Ascending aorta (tissue), 2 donors: Measurements from ENCODE around the gene SLITRK2. TPM values are rescaled to one million over a fixed set of nuclear protein-coding genes. Genes with fewer than 3 reads are reported as not detected.

Experiments
- DNase-seq, 2 donors: peaks; one replicate each; pipeline ENCODE4 v3.0.0-alpha.2; 2019; ENCODE audit warnings: low spot score in 2 of 2
- H3K27ac ChIP-seq, 2 donors: fragments of 200-600 bp; sonication (generic); one replicate each; pipeline ENCODE4 v1.5.1; 2016 to 2017; ENCODE audit warnings: mild to moderate bottlenecking in 1 of 2
- H3K27me3 ChIP-seq: fragments of 200-600 bp; sonication (generic); one replicate; pipeline ENCODE4 v1.5.1; 2017
- H3K36me3 ChIP-seq, 2 donors: fragments of 200-600 bp; sonication (generic); one replicate each; pipeline ENCODE4 v1.5.1; 2016
- H3K4me1 ChIP-seq, 2 donors: fragments of 200-600 bp; sonication (generic); one replicate each; pipeline ENCODE4 v1.5.1; 2016 to 2017; ENCODE audit warnings: mild to moderate bottlenecking in 1 of 2
- H3K4me3 ChIP-seq, 2 donors: fragments of 200-600 bp; sonication (generic); one replicate each; pipeline ENCODE4 v1.5.1; 2016 to 2017; ENCODE audit warnings: mild to moderate bottlenecking in 1 of 2
- H3K9me3 ChIP-seq, 2 donors: fragments of 200-600 bp; sonication (generic); one replicate each; pipeline ENCODE4 v1.5.1; 2016
- intact Hi-C: fragments of 100-400 bp; cut with DNase I; formaldehyde crosslinking; loops from one replicate; pipeline ENCODE4 v1.15.1; 2023
- total RNA-seq: library from RNA; depleted of rRNA; stranded (reverse); fragments of >200 nt; gene quantifications from one replicate; pipeline ENCODE4 v1.1.0, GENCODE V29; 2016
- TF ChIP-seq, protein P1 (sequence below), 3 experiments: fragments of 200-600 bp in 2 of 3; fragments of 450-650 bp in 1 of 3; sonication (generic) in 2 of 3; IDR thresholded peaks; one replicate each; pipeline ENCODE4 v1.5.1; 2016 to 2019; ENCODE audit warnings: antibody characterized with exemption in 3 of 3, mild to moderate bottlenecking in 1 of 3, moderate library complexity in 1 of 3

The SLITRK2 gene
- total RNA-seq, 1 donor from 2014 or later, result not detected

DNA sequence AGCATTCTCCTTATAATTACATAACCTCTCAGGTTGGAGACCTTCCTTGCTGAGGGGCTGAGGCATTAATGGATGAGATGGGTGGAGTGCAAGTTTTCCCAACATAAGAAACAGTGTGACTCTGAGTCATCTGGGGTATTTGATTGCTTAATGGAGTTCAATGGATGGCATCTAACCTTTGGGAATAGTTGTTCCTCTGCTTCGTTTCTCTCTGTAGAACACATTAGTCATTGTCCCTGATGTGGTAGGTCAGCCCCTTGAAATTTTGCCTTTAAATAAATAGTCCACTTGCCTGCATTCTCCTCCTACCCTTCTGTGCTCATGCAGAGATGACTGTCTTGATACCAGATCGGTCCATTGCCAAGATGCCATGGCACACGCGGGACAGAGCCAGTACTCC, 38.6 kb downstream of the SLITRK2 start:
- Histone ChIP-seq H3K36me3 (no peaks in the 10 kb centered on the region), H3K4me1 (no peaks in the 10 kb centered on the region), H3K27me3 (no peaks in the 10 kb centered on the region), H3K27ac (no peak overlapping the region), H3K4me3 (no peak overlapping the region), H3K9me3 (no peaks in the 10 kb centered on the region)
- DNase-seq, result no peak
- TF ChIP-seq, protein P1, sequence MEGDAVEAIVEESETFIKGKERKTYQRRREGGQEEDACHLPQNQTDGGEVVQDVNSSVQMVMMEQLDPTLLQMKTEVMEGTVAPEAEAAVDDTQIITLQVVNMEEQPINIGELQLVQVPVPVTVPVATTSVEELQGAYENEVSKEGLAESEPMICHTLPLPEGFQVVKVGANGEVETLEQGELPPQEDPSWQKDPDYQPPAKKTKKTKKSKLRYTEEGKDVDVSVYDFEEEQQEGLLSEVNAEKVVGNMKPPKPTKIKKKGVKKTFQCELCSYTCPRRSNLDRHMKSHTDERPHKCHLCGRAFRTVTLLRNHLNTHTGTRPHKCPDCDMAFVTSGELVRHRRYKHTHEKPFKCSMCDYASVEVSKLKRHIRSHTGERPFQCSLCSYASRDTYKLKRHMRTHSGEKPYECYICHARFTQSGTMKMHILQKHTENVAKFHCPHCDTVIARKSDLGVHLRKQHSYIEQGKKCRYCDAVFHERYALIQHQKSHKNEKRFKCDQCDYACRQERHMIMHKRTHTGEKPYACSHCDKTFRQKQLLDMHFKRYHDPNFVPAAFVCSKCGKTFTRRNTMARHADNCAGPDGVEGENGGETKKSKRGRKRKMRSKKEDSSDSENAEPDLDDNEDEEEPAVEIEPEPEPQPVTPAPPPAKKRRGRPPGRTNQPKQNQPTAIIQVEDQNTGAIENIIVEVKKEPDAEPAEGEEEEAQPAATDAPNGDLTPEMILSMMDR (IDR thresholded peaks at IDR 0.05), result no peak
- intact Hi-C loops, result no loop called here

DNA sequence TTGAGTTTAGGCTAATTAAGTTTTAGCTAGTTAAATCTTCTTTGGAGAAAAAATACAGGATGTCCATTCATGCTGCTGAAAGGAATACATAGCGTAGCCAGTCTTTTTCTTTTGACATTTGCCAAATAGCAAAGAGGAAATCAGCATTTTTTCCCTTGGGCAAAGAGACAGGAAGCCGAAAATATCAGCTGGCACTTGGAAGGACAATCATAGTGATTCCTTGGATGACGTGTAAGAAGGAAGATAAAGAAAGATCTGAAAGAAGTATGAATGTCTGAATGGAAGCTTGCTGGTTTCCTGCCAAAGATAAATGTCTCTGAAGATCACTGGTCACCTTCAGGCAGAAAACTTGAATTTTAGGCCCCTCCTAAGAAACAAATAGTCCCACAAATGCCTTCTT, 44.2 kb downstream of the SLITRK2 start:
- intact Hi-C loops, result no loop called here

DNA sequence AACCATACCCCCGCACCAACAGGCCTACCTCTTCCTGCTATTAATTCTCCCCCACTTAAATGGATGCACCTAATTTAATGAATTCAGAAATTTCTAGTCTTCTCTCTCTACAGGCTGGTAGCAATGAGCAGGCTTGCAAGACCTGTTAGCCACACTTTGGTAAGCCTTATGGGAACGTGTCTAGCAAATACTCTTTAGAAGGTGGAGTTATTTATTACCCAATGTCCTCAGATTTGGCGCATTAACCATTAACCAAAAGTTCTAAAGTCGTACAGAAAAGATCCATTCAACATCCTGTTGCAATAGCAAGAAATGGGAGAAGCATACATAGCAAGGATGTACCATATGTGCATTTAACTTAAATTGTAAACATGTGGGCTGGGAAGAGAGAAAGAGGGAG, 47.5 kb downstream of the SLITRK2 start:
- TF ChIP-seq, protein P1 (IDR thresholded peaks at IDR 0.05), result no peak
- Histone ChIP-seq H3K27me3 (no peaks in the 10 kb centered on the region), H3K36me3 (no peaks in the 10 kb centered on the region), H3K27ac (no peak overlapping the region), H3K9me3 (no peaks in the 10 kb centered on the region), H3K4me3 (no peak overlapping the region), H3K4me1 (no peaks in the 10 kb centered on the region)
- DNase-seq, result no peak
- intact Hi-C loops, result no loop called here

More for the DNA sequence above, 44.2 kb downstream of the SLITRK2 start:
- no peaks in the 10 kb centered on the region for H3K4me1 ChIP-seq
- H3K36me3 ChIP-seq, result no peaks in the 10 kb centered on the region
- H3K4me3 ChIP-seq, result no peak overlapping the region
- TF ChIP-seq, protein P1 (IDR thresholded peaks at IDR 0.05), result no peak
- H3K9me3 ChIP-seq, result no peaks in the 10 kb centered on the region
- no peak overlapping the region for H3K27ac ChIP-seq
- no peak for DNase-seq
- no peaks in the 10 kb centered on the region for H3K27me3 ChIP-seq
